GM12865 (cell line): Measurements from ENCODE around the gene ALOXE3.

Source experiments
- DNase-seq: peaks from one replicate; pipeline ENCODE4 v3.0.0; 2010; ENCODE audit warnings: low read depth
- H3K4me3 ChIP-seq: 2 replicates; pipeline ENCODE4 v1.5.1; 2011; ENCODE audit warnings: mild to moderate bottlenecking, low read depth, low read length, control low read depth
- CTCF ChIP-seq: IDR thresholded peaks from 2 replicates; pipeline ENCODE4 v1.5.1; 2011; ENCODE audit warnings: low read length, control low read depth, low read depth, inconsistent platforms; ENCODE audit not compliant: insufficient read depth; ENCODE audit errors: missing control alignments

Gene ALOXE3

GRCh38 chr17:8123695-8124349, 5.5 kb upstream of the ALOXE3 start, which contains the start of gene HES7:
HES7 (minus strand) TSS chr17:8124106; CDS start chr17:8124084, 22 bp downstream.
- no peak for DNase-seq
- peak within 1 kb of the TSS; percentile 77 for H3K4me3 ChIP-seq
- no peak for TF ChIP-seq CTCF

GRCh38 chr17:8122924-8123694, 4.8 kb upstream of the ALOXE3 start:
- H3K4me3 ChIP-seq, result peak overlapping the region; percentile 77
- no peak for TF ChIP-seq CTCF
- peak; percentile 64 for DNase-seq

- TF ChIP-seq CTCF, result no peak
- DNase-seq, result peak; percentile 18
- peak overlapping the region; percentile 77 for H3K4me3 ChIP-seq
These were observed 4.2 kb upstream of the ALOXE3 start for GRCh38 chr17:8122422-8122923.

- TF ChIP-seq CTCF, result peak; percentile 77
- peak overlapping the region; percentile 77 for H3K4me3 ChIP-seq
- DNase-seq, result peak; percentile 86
These were observed 3.5 kb upstream of the ALOXE3 start for GRCh38 chr17:8121681-8122421.

- DNase-seq, result no peak
- no peak for TF ChIP-seq CTCF
- H3K4me3 ChIP-seq, result peak overlapping the region; percentile 77
These were observed 3.0 kb upstream of the ALOXE3 start for GRCh38 chr17:8121407-8121680.

GRCh38 chr17:8120520-8121406, 2.4 kb upstream of the ALOXE3 start:
- TF ChIP-seq CTCF, result peak; percentile 35
- peak; percentile 91 for DNase-seq
- H3K4me3 ChIP-seq, result peak overlapping the region; percentile 77
